HEK293T (cell line): ENCODE data around the gene FOXA3.
"Not testable (repeated sequence)": the region's sequence is repeated elsewhere in the genome, so short reads cannot be mapped to it uniquely, and the experiment has no call there.

ENCODE experiments used
- CTBP1 ChIP-seq: fragments of 450-650 bp; IDR thresholded peaks from 2 replicates; pipeline ENCODE4 v1.6.1; 2016; ENCODE audit warnings: borderline replicate concordance
- HDGF ChIP-seq: fragments of 450-650 bp; IDR thresholded peaks from 2 replicates; pipeline ENCODE4 v1.6.1; 2017; ENCODE audit warnings: antibody characterized with exemption, borderline replicate concordance
- NFRKB ChIP-seq: fragments of 450-650 bp; IDR thresholded peaks from 2 replicates; pipeline ENCODE4 v1.6.1; 2016; ENCODE audit warnings: mild to moderate bottlenecking, moderate library complexity
- SUZ12 ChIP-seq: fragments of 450-650 bp; IDR thresholded peaks from 2 replicates; pipeline ENCODE4 v1.6.1; 2016; ENCODE audit warnings: mild to moderate bottlenecking

DNA sequence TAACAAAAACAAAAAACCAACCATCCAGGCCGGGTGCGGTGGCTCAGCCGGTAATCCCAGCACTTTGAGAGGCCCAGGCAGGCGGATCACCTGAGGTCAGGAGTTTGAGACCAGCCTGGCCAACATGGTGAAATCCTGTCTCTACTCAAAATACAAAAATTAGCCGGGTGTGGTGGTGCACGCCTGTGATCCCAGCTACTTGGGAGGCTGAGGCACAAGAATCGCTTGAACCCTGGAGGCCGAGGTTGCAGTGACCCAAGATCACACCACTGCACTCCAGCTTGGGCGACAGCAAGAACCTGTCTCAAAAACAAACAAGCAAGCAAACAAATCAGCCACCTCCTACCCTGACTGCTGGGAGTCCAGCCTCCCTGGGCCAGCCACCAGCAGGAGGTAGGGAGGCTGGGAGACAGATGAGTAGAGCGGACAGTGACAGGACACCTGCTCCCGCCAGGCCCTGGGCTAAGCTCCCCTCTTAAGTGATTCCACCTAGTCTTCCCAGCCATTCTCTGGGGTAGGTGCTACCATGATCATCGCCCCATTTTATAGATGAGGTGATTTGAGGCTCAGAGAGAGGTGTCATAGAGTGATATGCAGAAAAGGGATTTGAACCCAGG, 32.0 kb downstream of the FOXA3 start:
- TF ChIP-seq HDGF, CTBP1, NFRKB, SUZ12: not testable (repeated sequence)
